Astrocyte of the hippocampus (primary cell): ENCODE data around the gene RBM28.
"Not testable (repeated sequence)": the region's sequence is repeated elsewhere in the genome, so short reads cannot be mapped to it uniquely, and the experiment has no call there.

Experiments used
- DNase-seq: peaks from one replicate; pipeline ENCODE4 v3.0.0; 2011; ENCODE audit warnings: low read depth, low spot score

The RBM28 gene

DNA sequence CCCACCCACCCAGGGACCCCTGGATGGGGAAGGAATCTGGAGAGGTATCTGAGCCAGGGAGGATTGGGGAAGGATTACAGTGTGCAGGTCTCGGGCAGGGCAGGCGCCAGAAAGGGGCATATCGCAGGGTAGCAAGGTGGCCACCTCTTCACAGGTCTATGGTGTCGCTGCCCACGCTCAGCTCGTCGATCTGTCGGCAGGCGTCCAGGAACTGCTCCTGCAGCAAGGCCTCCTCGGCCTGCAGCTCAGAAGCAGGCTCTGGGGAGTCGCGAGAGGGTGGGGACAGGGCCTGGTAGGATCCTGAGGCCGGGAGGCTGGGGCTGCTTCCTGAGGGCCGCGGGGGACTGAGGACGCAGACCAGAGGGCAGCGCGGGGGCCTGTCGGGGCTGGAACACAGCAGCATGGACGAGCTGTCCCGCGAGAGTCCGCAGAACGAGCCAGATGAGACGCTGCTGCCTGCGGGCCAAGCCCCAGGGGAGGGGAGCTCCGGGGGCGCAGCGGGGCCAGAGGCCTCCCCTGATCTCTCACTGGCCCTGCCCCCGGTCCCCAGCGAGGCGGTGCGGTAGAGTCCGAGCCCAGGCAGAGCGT lies 7.1 kb upstream of the RBM28 start:
- DNase-seq: no peak

DNA sequence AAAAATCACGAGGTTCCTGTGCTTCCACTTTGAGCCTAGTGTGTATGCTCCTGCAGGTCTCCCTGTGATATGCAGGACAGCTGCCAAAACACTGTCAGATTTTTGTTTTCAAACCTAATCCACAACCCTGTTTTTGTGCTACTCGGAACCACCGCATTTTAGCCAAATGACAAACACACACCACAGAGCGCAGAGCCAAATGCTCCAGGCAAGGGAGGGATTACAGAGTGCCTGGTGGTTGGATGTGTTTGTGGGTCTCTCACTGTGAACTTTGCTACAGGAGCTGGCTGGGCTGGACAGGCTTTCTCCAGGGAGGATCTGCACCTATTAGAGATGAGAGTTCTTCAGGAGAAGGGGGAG lies 5.7 kb upstream of the RBM28 start:
- DNase-seq: peak; percentile 67

DNA sequence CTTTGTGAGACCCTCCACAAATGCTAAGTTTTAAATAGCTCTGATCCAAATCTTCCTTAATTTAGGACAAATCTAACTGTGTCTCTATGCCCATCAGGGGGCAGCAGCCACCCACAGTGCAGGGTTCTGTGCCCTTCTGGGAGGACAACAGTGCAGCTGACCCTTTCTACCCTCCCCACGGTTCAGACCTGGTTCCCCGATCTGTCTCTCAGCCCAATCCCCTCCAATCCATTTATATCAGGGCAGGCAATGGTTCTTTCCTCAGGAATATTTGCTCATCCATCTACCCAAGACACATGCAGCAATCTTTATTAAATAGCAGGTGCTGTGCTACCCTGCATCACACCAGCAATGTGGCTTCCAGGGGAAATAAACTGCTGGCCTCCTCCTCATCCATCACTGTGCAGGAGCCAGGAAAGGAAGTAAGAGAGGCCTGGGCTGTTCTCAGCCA lies 4.0 kb upstream of the RBM28 start:
- peak; percentile 69 for DNase-seq

DNA sequence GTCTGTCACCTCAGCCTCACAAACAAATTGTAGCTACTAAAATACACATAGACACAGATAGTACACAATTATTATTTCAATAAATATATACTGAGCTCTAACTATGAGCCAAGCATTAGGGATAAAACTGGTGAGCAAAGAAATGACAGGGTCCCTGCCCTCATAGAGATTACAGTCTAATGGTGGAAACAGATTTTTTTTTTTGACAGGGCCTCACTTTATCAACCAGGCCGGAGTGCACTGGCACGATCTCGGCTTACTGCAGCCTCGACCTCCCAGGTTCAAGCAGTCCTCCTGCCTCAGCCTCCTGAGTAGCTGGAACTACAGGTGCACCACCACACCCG lies 695 bp upstream of the RBM28 start:
- no peak for DNase-seq

DNA sequence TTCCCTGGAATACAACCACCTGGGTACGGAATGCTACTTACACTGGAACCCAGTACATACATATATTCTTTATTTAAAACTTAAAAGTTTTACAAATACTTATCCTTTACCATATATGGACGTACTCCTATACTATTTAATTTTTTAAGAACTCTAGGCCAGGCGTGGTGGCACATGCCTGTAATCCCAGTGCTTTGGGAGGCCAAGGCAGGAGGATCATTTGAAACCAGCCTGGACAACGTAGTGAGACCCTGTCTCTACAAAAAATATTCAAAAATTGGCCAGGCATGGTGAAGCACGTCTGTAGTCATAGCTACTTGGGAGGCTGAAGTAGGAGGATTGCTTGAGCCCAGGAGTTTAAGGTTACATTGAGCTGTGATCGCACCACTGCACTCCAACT lies 2.0 kb downstream of the RBM28 start:
- DNase-seq: no peak

DNA sequence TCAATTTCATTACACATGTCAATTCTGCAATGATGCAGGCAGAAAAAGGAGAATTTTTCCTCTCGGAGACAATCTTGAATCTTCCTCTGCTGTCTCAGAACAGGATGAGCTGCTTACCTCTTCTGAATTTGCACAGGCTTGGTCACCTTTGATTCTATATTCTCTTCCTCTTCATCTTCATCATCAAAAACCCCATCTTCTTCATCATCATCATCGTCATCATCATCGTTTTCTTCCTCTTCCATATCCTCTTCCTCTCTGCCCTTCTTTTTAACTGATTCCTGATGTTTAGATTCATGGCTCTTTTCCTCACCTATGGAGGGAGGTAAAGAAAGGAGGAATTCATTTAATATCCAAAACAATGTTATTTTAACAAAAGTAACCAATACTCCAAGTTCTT lies 8.0 kb downstream of the RBM28 start:
- DNase-seq: no peak

DNA sequence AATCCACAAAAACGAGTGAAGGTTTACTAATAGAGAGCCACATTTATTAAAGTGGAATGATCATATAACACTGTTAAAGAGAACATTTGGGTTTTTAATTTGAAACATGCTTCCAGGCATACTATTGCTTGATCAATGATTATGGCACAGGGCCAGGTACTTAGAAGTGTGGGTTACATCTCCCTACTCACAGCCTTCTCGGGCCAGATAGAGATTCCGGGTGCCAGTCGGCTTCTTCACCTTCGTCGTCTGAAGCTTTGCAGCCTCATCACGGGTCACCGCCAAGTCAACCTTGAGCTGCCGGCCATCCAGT lies 19.4 kb downstream of the RBM28 start:
- DNase-seq: no peak

DNA sequence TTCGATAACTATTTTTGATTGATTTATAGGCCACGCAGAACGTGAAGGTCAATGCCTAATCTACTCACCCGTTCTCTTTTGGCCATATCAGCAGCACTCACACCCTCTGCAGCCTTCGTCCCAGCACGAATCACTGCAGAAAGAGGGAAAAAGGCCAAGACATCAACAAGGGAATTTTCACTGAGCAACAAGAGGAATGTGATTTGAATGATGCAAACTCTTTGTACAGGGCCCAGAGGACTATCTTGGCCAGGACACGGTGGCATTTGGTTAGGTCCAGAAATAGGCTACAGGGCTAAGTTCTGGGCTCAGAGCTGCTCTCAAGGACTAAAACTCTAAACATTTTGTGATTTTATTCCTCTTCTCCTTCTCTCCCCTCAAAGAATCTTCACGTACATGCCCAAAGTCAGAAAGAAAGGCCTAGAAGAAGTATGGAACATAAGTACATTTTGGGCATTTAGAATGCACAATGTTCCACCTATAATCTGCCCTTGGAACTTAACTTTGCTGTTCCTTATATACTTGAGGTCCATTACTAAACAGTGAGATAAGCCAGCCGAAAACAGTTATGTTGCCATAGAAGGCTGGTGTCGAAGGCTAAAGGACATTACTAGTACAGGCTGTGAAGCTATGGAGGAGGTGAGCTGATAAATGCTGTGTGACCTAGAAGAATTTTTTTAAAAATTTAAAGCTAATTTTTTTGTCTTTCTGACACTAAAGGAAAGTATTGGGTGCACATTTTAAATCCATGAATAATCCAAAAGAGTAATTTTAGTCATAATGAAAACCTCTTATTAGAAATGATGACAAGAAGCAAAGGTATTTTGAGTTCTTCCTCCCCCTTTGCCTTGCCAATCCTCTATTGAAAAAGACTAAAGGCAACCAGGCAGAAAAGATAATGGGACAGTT lies 20.0 kb downstream of the RBM28 start:
- peak; percentile 15 for DNase-seq

DNA sequence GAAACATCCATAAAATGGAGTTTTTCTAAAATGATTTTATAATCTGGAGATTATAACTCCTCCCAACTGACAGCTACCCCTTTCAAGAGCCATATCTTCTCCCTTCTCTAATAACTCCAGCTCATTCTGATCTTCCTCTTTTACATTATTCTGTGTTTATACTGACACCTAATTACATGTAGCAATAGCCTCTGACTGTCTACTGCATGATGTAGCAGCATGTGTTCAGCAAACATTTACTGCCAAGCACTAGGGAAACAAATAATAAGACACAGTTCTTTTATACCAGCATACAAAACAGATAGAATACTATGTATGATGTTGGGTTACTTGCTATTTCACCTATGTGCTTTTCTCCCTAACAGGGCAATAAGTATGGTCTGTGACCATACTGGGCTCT lies 20.7 kb downstream of the RBM28 start:
- no peak for DNase-seq

DNA sequence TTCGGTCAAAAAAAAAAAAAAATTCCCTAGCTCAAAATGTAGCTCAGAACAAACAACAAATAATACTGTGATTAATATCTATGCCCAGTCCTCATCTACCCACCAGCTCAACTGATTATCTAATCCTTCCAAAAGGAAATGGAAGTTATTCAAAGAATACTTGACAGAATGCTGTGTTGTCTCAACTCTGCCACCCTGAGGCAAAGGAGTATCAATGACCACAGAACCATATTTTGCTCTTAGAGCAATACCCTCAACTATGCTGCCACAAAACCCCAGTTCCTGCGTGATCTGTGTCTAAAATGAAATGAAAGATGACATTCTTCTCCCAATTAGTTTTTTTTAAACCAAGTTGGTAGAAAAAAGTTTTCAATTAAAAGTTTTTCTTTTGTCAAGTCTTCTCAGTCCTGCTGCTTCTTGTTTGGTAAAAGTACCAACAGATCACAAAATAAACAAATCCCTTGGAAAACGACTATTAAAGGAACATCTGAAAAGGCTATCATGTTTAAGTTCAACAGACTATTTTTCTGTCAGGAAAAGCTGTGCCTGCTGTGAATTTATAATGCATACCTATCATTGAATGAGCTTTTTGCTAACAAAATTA lies 21.6 kb downstream of the RBM28 start:
- DNase-seq: peak; percentile 65

DNA sequence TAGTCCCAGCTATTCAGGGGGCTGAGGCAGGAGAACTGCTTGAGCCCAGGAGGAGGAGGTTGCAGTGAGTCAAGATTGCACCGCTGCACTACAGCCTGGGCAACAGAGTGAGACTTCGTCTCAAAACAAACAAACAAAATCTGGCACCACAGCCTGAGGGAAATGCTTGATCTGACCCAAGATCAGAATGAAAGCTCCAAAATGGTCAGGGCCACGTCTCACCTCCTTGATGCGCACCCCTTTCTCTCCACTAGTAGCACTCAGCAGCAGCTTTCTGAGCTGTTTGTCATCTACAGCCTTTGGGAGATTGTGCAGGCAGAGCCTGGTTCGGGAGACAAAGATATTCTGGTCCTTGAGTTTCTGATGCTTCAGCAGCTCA lies 22.7 kb downstream of the RBM28 start:
- DNase-seq: no peak

DNA sequence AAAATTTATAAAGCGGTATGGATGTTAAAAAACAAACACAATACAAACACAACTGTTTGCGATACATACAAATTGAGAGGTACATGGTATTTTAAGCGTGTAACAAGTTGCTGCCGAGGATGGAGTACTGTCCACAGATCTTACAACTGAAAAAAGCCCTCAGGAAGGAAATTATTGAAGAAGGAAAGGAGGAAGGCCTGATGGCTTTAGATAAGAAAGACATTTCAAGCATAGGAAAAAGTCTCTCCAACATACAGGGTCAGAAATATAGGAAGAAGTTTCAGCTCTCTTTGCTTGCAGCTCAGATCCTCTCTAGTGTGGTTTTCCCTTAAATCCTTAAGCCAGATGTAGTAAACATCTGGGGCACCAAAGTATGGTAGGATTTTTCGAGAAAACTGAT lies 25.0 kb downstream of the RBM28 start:
- DNase-seq: no peak

DNA sequence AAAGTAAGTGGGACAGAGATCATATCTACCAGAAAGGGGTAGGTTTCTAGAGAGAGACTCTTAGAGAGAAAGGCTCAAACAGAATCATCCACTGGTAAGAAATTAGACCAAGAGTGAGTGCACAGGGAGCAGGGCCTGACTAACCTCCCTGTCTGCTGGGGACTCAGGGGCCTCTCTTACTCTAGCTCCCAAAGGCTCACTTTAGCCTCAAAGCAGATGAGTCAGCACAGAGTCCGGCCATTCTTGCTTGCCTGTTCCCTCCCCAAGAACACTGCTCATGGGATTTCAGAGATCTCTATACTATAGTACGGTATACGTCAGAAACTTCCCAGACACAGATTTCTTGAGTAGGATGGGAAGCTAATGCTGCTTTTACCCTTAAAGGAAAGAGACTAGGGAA lies 32.7 kb downstream of the RBM28 start:
- peak; percentile 17 for DNase-seq

DNA sequence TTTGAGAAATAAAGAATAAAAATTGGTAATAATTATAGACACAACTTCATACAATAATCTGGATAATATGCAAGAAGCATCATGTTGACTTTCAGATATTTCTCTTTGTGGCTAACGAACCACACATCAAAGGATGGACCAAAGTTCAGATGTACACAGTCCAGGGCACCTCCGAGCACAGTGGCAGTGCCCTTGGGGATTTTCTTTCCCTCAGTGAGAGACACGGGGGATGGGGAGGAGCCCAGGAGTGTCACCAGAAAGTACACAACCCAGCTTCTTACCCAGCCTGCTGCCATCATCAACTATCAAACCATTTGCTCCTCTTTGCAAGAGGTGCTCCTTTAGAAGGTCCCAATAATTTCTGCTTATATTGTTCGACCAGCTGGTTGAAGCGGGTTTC lies 33.2 kb downstream of the RBM28 start:
- no peak for DNase-seq

DNA sequence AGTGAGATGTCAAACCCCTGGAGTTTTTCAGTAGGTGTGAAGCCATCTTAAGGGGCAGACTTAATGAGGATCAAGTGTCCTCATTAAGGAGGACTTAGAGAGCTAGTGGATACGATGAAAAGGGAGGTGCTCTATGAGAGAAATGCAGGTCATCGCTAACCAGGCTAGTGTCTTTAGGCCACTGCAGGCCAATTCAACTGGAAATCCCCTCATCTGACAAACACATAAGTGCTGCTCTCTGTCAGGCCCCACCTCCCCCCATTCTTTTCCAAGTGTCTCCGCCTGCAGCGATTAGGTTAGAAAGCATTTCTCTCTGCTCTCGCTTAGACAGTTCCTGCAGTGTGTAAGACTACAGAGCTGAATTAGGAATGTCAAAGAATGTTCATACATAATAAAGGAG lies 33.7 kb downstream of the RBM28 start:
- DNase-seq: no peak

DNA sequence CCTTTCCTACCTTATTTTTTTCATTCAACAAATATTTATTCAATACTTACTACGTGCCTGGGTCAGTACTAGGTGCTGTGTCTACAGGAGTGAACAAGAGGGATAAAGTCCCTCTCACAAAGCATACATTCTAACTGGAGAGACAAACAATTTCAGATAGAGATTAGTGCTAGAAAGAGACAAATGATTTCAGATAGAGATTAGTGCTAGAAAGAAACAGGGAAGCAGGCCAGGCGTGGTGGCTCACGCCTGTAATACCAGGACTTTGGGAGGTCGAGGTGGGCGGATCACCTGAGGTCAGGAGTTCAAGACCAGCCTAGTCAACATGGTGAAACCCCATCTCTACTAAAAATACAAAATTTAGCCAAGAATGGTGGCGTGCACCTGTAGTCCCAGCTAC lies 34.6 kb downstream of the RBM28 start:
- no peak for DNase-seq

DNA sequence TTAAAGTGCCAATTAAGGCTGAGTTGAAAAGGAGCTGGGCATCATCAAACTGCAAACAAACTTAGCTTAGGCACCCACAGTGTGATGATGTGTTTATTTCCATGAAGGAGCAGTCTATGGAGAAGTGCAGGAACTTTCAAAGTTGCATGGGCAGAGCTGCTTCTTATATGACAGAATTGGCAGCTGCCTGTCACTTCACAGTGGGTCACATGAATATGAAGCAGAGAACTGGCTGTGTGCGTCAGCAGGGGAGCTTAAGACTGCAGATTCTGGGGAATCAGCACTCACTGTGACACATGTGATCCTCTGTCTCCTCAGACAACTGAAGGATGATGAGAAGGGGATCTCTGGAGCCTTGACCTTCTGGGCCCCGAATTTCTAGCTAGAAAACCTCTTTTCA lies 36.6 kb downstream of the RBM28 start:
- no peak for DNase-seq

DNA sequence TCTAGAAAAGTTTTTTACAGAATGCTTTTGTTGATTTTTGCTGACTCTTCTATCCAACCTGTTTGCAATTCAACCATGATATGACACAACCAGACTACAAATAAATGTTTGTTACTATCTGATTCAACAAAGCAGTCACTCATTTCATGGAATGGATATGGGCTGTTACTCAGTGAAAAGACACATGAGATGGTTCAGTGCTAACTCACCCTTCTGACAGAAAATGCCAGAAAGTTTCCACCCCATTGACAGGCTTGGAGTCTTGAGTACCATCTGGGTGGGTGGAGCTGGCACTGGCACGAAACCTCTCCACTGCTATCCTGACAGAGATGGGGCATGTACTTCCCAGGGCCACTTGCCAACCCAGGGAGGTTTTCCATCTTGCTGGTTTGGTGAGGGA lies 39.5 kb downstream of the RBM28 start:
- DNase-seq: no peak

DNA sequence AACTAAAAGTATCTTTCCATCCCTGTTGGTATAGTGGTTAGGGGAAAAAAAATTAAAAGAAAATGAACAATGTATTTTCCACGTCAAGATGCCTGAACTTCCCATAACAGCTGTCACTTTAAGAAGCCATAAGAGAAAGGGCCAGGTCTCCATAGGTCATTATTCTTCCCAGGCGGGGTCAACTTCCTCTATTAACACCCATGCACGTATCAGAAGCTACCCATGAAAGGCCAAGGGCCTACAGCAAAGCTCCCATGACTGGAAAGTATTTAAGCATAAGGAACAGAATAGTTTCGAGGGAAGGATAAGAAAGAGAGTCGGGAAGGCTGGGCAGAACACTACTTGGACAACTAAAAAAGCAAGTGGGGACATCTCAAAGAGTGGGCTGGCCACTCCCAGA lies 40.1 kb downstream of the RBM28 start:
- DNase-seq: no peak

DNA sequence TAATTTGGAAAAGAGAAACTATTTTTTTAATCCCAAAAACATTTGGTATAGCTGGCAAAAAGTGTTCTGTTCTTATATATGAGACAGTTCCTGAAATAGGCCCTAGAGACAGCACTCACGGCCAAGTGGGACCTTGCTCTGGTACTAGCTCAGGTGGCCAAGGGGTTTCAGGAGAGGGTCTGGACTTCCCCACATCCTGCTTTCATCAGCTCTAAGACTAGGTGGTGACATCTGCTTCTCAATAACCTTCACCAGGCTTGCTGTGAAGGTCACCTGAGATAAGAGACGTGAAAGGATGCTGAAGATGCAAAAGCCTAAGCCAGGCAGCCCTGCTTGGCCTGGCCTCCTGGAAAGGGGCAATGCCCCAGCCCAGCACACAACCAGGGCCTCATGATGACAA lies 40.6 kb downstream of the RBM28 start:
- DNase-seq: no peak

DNA sequence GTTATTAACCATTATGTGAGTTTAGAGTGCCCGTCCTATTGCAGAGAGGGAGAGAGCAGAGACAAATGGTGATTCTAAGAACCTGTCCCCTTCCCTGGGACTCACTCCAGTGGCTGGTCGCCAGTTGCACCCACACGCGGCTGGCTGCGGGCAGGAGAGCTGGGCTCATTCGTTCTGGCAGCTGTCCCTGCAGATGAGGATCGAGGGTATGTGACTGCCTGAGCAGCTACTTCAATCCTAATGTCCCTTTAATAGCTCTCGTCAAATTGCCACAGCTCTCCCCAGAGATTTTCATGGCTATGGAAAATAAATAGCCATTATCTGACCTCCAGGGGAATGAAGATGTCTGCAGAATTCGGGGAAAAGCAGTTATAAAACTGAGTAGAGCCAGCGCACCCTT lies 41.6 kb downstream of the RBM28 start:
- peak; percentile 14 for DNase-seq

DNA sequence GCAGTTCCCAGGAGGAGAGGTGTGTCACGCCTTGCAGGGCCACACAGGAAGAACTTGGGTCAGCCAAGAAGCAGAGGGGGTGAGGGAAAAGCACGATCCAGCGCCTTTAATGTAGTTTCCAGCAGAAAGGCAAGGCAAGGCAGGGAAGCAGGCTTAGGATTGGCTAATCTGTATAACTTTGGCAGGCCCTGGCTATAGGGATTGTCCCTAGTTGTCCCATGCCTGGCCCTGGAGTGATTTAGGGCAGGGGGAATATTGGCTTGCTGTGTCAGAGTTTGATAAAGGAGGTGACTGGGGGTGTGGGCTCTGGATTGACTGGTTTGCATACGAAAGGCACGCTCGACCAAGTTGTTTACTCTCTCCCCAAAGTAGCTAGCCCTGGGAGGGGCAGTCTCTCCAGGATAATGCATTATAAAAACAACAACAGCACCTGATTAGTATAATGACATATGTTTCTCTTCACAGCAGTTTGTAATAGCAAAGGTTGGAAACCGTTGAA lies 44.5 kb downstream of the RBM28 start:
- no peak for DNase-seq

DNA sequence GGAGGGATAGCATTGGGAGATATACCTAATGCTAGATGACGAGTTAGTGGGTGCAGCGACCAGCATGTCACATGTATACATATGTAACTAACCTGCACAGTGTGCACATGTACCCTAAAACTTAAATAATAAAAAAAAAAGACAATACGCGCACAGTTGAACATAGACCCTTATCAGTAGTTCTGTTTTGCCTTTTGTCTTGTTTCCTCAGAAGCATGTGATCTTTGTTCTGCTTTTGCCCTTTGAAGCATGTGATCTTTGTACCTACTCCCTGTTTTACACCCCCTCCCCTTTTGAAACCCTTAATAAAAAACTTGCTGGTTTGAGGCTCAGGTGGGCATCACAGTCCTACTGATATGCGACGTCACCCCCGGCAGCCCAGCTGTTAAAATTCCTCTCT lies 45.7 kb downstream of the RBM28 start:
- not testable (repeated sequence) for DNase-seq
